ENCODE measurements around the gene SLC5A10.
"Not testable (repeated sequence)": the region's sequence is repeated elsewhere in the genome, so short reads cannot be mapped to it uniquely, and the experiment has no call there.

The SLC5A10 gene

DNA sequence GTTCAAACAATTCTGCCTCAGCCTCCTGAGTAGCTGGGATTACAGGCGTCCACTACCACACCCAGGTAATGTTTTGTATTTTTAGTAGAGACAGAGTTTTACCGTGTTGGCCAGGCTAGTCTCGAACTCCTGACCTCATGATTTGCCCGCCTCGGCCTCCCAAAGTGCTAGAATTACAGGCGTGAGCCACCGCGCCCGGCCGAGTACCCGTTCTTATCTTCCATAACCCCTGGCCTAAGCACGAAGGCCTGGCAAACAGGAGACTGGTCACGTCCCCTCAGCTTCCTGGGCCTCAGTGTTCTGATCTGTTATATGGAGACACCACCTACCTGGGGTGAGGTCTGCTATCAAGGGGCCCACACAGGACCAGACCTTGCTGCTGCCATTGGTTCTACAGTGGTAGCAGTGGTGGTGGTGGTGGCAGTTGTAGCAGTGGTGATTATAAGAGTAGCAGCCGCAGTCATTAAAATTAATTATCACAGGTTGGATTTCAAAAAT is 1.3 kb downstream of the SLC5A10 start:
- no peak overlapping the region for H3K4me3 ChIP-seq (ENCODE audit: low read length)
- TF ChIP-seq, protein P1, sequence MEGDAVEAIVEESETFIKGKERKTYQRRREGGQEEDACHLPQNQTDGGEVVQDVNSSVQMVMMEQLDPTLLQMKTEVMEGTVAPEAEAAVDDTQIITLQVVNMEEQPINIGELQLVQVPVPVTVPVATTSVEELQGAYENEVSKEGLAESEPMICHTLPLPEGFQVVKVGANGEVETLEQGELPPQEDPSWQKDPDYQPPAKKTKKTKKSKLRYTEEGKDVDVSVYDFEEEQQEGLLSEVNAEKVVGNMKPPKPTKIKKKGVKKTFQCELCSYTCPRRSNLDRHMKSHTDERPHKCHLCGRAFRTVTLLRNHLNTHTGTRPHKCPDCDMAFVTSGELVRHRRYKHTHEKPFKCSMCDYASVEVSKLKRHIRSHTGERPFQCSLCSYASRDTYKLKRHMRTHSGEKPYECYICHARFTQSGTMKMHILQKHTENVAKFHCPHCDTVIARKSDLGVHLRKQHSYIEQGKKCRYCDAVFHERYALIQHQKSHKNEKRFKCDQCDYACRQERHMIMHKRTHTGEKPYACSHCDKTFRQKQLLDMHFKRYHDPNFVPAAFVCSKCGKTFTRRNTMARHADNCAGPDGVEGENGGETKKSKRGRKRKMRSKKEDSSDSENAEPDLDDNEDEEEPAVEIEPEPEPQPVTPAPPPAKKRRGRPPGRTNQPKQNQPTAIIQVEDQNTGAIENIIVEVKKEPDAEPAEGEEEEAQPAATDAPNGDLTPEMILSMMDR (conservative IDR thresholded peaks at IDR 0.05; ENCODE audit: low read length): no peak
- DNase-seq (ENCODE audit: low read depth): no peak

- no peak for DNase-seq (ENCODE audit: low read depth)
- TF ChIP-seq, protein P1 (conservative IDR thresholded peaks at IDR 0.05; ENCODE audit: low read length): no peak
Measured at GRCh38 chr17:18954321-18954720, 2.4 kb downstream of the SLC5A10 start.

GRCh38 chr17:18955009-18955408 is 3.0 kb downstream of the SLC5A10 start:
- TF ChIP-seq, protein P1 (conservative IDR thresholded peaks at IDR 0.05; ENCODE audit: low read length): no peak
- no peak overlapping the region for H3K4me3 ChIP-seq (ENCODE audit: low read length)
- DNase-seq (ENCODE audit: low read depth): no peak

More at GRCh38 chr17:18954321-18954720, 2.4 kb downstream of the SLC5A10 start:
- H3K4me3 ChIP-seq (ENCODE audit: low read length): no peak overlapping the region

GRCh38 chr17:18956021-18956420 is 4.1 kb downstream of the SLC5A10 start:
- DNase-seq (ENCODE audit: low read depth); H3K4me3 ChIP-seq (ENCODE audit: low read length): not testable (repeated sequence)

- no peak for DNase-seq (ENCODE audit: low read depth)
- H3K4me3 ChIP-seq (ENCODE audit: low read length): no peak overlapping the region
- TF ChIP-seq, protein P1 (conservative IDR thresholded peaks at IDR 0.05; ENCODE audit: low read length): no peak
Measured at GRCh38 chr17:18956581-18956980, 4.6 kb downstream of the SLC5A10 start.

GRCh38 chr17:18957831-18958230 is 5.9 kb downstream of the SLC5A10 start:
- H3K4me3 ChIP-seq (ENCODE audit: low read length): no peak overlapping the region
- TF ChIP-seq, protein P1 (conservative IDR thresholded peaks at IDR 0.05; ENCODE audit: low read length): no peak
- no peak for DNase-seq (ENCODE audit: low read depth)

- TF ChIP-seq, protein P1 (conservative IDR thresholded peaks at IDR 0.05; ENCODE audit: low read length): no peak
- no peak overlapping the region for H3K4me3 ChIP-seq (ENCODE audit: low read length)
- DNase-seq (ENCODE audit: low read depth): no peak
Measured at GRCh38 chr17:18958611-18959010, 6.6 kb downstream of the SLC5A10 start.
